Measurements from ENCODE around the gene EPYC.
"Not testable (repeated sequence)": the region's sequence is repeated elsewhere in the genome, so short reads cannot be mapped to it uniquely, and the experiment has no call there.

Gene EPYC

GRCh38 chr12:90990611-90991010 lies 14.2 kb downstream of the EPYC start:
- no peak for DNase-seq (ENCODE audit: low read depth in 2 of 2)

DNA sequence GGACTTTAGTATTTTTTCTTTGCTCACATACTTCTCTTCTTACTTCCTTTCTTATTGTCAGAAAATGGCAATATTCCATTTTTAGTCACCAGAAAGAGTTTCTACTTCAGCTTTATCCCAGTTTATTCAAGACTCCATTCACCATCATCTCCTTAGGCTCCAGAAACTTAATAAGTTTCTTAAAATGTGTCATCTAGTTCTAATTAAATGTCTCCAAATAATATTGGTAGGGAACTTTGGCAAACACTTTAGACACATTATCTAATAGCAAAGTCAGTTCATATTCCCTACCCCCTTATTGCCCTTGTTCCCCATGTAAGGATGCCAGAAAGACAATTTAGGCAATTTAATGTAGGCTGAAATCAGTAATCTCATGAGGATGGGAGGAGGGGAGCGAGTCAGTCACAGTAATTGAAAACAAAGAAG lies 15.1 kb downstream of the EPYC start:
- DNase-seq (ENCODE audit: low read depth in 2 of 2) = no peak

DNA sequence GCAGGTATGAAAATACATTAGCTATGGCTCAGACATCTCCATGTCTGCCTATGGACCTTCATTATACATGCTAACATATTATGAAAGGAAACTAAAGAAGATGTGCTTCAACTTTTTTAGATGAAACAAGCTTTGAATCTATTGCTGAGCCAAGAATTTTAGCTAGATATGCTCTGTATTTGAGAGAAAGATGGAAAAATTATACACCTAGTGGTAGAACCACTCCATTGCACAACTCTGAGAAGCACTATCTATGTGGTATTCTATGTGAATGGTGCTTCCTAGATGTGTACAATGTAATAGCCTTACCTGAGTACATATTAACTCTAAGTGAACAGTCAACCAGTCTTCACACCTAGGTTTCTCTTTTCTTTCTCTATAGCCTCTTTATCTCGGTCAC lies 17.3 kb downstream of the EPYC start:
- DNase-seq (ENCODE audit: low read depth in 2 of 2) = no peak

- DNase-seq (ENCODE audit: low read depth in 2 of 2) = no peak
Measured at GRCh38 chr12:90987101-90987500, 17.7 kb downstream of the EPYC start.

DNA sequence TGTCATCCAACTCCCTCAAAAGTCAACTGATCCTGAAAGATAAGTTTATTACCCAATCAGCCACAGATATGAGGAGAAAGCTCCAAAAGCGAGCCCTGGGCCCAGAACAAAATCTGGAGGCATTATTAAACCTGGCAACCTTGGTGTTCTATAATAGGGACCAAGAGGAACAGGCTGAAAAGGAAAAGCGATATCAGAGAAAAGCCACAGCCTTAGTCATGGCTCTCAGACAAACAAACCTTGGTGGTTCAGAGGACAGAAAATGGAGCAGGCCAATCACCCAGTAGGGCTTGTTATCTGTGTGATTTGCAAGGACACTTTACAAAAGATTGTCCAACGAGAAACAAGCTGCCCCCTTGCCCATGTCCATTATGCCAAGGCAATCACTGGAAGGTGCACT lies 19.4 kb downstream of the EPYC start:
- not testable (repeated sequence) for DNase-seq (ENCODE audit: low read depth in 2 of 2)

DNA sequence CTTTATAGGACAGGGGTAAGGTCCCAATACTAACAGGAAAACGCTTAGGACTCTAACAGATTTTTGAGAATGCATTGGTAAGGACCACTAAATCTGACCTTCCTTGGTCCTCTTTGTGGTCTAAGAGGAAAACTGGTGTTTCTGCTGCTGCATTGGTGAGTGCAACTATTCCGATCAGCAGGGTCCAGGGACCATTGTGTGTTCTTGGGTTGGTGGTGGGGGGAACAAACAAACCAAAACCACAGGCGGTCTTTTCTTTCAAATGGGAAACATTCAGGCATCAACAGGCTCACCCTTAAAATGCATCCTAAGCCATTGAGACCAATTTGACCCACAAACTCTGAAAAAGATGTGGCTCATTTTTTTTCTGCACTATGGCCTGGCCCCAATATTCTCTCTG lies 20.7 kb downstream of the EPYC start:
- DNase-seq (ENCODE audit: low read depth in 2 of 2) = no peak

DNA sequence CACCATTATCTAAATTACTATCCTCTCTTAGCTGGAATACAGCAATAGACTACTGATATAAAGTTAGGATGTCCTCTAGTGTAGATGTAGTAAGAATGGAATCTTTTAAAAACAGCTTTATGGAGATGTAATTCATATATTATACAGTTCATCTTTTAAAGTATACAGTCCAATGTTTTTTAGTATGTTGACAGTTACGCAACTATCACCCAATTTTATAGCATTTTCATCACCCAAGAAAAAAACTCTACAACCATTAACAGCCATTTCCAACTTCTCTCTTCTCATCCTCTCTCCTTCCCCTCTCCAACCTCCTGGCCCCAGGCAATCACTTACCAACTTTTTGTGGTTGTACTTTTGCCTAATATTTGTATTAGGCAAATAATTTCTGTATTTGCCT lies 22.6 kb downstream of the EPYC start:
- no peak for DNase-seq (ENCODE audit: low read depth in 2 of 2)

- DNase-seq (ENCODE audit: low read depth in 2 of 2) = no peak
Measured at GRCh38 chr12:90979951-90980350, 24.8 kb downstream of the EPYC start.

- DNase-seq (ENCODE audit: low read depth in 2 of 2) = no peak
Measured at GRCh38 chr12:90979019-90979418, 25.8 kb downstream of the EPYC start.

DNA sequence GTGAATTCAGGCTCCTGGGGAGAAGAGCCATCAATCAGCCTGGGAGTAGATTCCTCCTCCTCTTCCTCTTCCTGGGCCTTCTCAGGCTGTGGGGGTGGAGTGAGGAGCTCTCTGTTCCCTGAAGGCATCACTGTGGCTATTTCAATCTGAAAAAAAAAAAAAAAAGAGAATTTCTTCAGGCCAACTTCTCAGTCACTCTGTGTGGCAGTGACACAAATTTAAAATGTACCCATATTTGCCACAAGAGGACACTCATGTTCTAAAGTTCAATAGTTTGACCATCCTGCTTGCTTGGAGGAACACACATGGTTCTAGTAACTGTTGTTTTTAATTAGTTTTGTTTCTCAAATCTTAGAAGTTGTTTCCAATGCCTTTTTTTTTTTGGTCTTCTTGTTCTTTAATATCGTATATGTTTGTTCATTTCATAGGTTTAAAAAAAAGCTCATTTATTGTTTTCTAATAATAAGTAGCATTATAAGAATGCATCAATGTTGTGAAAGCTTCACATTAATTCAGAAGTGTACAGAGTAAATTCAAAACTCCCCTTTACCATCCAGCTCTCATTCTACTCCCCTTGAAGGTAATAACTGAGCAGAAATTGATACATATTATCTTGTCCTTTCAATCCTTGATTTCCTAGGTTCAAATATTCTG lies 26.5 kb downstream of the EPYC start:
- DNase-seq (ENCODE audit: low read depth in 2 of 2) = no peak

- DNase-seq (ENCODE audit: low read depth in 2 of 2) = no peak
Measured at GRCh38 chr12:90977224-90977623, 27.5 kb downstream of the EPYC start.

GRCh38 chr12:90974286-90974685 lies 30.5 kb downstream of the EPYC start:
- no peak for DNase-seq (ENCODE audit: low read depth in 2 of 2)

DNA sequence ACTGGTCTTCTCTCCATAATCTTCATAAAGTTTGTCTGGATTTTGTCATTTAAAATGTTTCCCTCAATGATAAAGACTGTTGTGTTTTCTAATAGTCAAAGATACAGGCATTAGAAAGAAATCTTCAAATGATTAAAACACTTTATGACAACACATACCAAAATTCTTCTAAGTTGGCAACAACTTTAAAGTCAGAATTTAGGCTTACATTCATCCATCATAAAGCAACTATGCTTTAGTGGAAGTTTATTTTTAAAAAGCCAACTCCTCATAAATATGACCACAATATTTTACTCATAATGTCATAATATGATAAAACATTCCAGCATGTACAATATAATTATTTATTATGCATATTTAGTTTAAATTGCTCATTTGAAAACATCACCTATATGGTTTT lies 32.5 kb downstream of the EPYC start:
- DNase-seq (ENCODE audit: low read depth in 2 of 2) = no peak

DNA sequence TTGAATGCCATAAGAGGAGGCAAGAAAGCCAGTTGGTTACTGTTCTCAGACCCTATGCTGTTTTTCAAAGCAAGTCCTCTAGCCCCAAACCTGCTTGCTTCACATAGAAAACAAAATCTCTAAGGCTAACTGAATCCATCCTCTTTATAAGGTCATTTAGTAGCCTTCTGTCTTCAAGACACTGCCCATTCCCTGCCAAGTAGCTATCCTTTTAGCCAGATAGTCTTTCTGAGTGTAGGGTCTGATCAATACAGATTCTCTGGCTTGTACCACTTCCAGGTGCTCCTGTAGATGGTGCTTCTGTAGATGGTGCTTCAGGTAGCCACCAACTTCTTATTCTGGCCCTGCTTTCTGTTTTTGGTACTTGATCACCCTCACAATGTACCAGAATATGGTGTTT lies 33.9 kb downstream of the EPYC start:
- no peak for DNase-seq (ENCODE audit: low read depth in 2 of 2)

GRCh38 chr12:90970471-90970870 lies 34.3 kb downstream of the EPYC start:
- no peak for DNase-seq (ENCODE audit: low read depth in 2 of 2)

DNA sequence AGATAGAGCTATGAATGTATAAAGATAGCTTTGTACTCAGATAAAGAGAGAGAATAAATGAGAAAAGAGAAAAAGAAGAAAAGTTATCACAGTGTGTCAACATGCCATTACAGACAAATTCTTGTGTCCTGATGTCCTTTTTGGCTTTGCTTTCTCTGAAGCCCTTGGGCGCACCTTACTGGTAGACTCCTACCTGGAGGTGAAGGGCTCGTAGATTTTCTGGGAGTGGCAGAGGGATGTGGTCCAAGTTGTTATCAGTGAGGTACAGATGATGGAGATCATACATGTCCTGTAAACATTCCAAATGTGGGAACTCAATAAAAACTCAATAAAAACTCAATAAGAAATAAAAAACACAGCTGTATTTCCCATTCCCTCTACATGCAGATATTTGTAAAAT lies 34.9 kb downstream of the EPYC start:
- no peak for DNase-seq (ENCODE audit: low read depth in 2 of 2)

- DNase-seq (ENCODE audit: low read depth in 2 of 2) = no peak
Measured at GRCh38 chr12:90969346-90969745, 35.4 kb downstream of the EPYC start.

GRCh38 chr12:90965204-90965603 lies 39.6 kb downstream of the EPYC start:
- DNase-seq (ENCODE audit: low read depth in 2 of 2) = no peak

GRCh38 chr12:90964616-90965015 lies 40.2 kb downstream of the EPYC start:
- no peak for DNase-seq (ENCODE audit: low read depth in 2 of 2)

DNA sequence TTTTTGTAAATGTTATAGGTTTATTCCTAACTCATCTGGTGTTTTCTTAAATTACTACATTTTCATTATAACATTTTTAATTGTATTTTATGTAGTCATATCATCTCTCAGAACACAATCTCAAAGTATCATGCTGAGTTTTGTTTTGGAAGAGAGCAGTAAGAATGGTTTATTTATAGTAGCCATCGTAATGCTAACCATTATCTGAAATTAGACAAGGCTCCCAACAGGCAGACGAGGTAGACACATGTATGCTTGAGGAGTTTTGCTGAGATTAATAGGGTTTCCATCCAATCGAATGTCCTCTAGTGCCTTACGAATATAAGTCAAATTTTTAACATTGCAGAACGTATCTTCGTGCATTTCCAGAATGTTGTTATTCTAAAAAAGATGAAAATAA lies 40.8 kb downstream of the EPYC start:
- no peak for DNase-seq (ENCODE audit: low read depth in 2 of 2)

DNA sequence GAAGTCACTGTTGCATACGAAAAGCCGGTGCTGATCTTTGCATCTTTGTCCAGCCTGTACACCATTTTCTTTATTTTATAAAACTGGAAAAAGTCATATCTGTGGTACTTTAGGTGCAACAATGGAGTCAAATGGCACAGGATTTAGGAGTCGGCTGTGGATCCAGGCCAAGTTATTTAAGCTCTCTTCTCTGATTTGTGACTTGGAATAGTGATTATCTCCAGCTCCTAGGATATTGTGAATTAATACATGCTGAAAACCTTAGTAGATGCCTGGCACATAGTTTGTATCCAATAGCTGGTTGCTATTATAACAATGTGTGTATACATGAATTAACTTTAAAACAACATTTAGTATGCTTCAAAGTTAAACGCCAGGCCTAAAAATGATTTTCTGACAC lies 43.6 kb downstream of the EPYC start:
- DNase-seq (ENCODE audit: low read depth in 2 of 2) = no peak

GRCh38 chr12:90959538-90960139 lies 45.1 kb downstream of the EPYC start:
- DNase-seq (ENCODE audit: low read depth in 2 of 2) = no peak

DNA sequence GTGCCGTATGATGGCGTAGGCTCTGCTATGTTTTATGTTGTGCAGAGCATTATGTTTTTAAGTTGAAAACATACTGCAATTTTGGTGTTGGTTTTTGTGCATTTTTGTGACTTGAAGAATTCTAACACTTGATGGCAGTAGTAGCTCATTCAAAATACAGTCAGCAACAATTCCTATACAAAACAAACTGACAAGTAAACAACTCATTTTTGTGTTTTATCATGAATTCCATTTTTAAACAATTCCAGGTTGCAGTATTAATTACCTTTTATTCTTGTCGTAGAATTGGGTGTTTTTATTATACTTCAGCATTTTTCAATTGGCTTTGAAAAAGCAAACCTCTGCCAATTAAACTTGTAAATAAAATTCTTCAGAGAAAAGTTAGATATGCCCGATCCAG lies 45.7 kb downstream of the EPYC start:
- DNase-seq (ENCODE audit: low read depth in 2 of 2) = no peak

- no peak for DNase-seq (ENCODE audit: low read depth in 2 of 2)
Measured at GRCh38 chr12:90958347-90958746, 46.4 kb downstream of the EPYC start.

Measured in stimulated activated CD4-positive, alpha-beta T cell treated with anti-CD3 and anti-CD28 coated beads, Interleukin-15, amount 100 ng/mL, for 48 hours (primary cell).